Body of pancreas (tissue), 4 donors: ENCODE measurements around the gene PLEKHM1.
"Not testable (repeated sequence)": the region's sequence is repeated elsewhere in the genome, so short reads cannot be mapped to it uniquely, and the experiment has no call there.

Experiments
- POLR2A ChIP-seq, 3 donors: fragments of 450-650 bp; IDR thresholded peaks; one replicate each; pipeline ENCODE4 v1.6.1; 2016; ENCODE audit warnings: antibody characterized with exemption in 3 of 3, mild to moderate bottlenecking in 2 of 3
- TF ChIP-seq, protein P1 (sequence below), 7 experiments: fragments of 450-650 bp in 4 of 7; fragments of 200-600 bp in 3 of 7; sonication (generic) in 3 of 7; IDR thresholded peaks; one replicate each; pipeline ENCODE4 v1.5.1; 2016 to 2019; ENCODE audit warnings: antibody characterized with exemption in 7 of 7

DNA sequence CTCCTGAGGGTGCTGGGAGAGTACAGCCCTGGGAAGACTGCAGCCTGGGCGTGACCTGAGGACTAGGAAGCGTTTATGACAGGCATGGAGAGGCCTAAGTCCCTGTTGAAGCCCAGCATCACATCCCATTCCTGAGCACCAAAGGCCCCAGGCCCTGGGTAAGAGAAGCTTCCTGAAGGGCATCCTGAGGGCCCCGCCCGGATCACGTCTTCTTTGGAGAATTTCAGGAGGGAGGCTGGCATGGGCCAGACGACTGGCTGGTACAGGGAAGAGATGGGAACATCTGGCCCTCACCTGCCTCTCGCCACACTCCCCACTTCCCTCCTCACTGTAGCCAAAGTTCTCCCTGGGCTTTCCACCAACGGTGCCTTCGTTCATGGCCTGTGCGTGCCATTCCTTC lies 46.2 kb downstream of the PLEKHM1 start:
- TF ChIP-seq, protein P1, sequence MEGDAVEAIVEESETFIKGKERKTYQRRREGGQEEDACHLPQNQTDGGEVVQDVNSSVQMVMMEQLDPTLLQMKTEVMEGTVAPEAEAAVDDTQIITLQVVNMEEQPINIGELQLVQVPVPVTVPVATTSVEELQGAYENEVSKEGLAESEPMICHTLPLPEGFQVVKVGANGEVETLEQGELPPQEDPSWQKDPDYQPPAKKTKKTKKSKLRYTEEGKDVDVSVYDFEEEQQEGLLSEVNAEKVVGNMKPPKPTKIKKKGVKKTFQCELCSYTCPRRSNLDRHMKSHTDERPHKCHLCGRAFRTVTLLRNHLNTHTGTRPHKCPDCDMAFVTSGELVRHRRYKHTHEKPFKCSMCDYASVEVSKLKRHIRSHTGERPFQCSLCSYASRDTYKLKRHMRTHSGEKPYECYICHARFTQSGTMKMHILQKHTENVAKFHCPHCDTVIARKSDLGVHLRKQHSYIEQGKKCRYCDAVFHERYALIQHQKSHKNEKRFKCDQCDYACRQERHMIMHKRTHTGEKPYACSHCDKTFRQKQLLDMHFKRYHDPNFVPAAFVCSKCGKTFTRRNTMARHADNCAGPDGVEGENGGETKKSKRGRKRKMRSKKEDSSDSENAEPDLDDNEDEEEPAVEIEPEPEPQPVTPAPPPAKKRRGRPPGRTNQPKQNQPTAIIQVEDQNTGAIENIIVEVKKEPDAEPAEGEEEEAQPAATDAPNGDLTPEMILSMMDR (IDR thresholded peaks at IDR 0.05) = not testable (repeated sequence)
- not testable (repeated sequence) for TF ChIP-seq POLR2A (IDR thresholded peaks at IDR 0.05)
